CD4-positive, alpha-beta memory T cell (primary cell): ENCODE data around the gene DLEU7. TPM values are rescaled to one million over a fixed set of nuclear protein-coding genes. Genes with fewer than 3 reads are reported as not detected.

Experiments
- CTCF ChIA-PET: fragments of 350-600 bp; sonication (Branson Sonifier 250); formaldehyde crosslinking; loops from one replicate; lab custom pipeline; 2021; ENCODE audit warnings: inconsistent platforms; ENCODE audit not compliant: partially characterized antibody; lab: Charles Lee
- POLR2A ChIA-PET: fragments of 350-600 bp; sonication (Branson Sonifier 250); formaldehyde crosslinking; loops from one replicate; lab custom pipeline; 2021; ENCODE audit not compliant: partially characterized antibody; lab: Charles Lee
- DNase-seq, 5 donors: peaks; one replicate each; pipeline versions ENCODE4 v3.0.0 to v3.0.0-alpha.2; 2020 to 2022; ENCODE audit warnings: mixed read lengths in 1 of 5
- H3K27ac ChIP-seq: one replicate; pipeline ENCODE4 v1.7.0; 2013; ENCODE audit warnings: low read depth, low read length
- H3K27me3 ChIP-seq: 2 replicates; pipeline ENCODE4 v1.7.0; 2013; ENCODE audit warnings: mild to moderate bottlenecking, low read length, moderate library complexity; ENCODE audit not compliant: insufficient read depth
- H3K36me3 ChIP-seq: 2 replicates; pipeline ENCODE4 v1.7.0; 2013; ENCODE audit warnings: mild to moderate bottlenecking, low read length, moderate library complexity; ENCODE audit not compliant: insufficient read depth
- H3K4me1 ChIP-seq: 2 replicates; pipeline ENCODE4 v1.7.0; 2013; ENCODE audit warnings: mild to moderate bottlenecking, low read length, moderate library complexity; ENCODE audit not compliant: insufficient read depth
- H3K4me3 ChIP-seq, 2 donors: one replicate each; pipeline ENCODE4 v1.7.0; 2013; ENCODE audit warnings: low read length in 2 of 2, mild to moderate bottlenecking in 1 of 2
- H3K9me3 ChIP-seq, 2 donors: one replicate each; pipeline ENCODE4 v1.7.0; 2013; ENCODE audit warnings: low read length in 2 of 2, control low read depth in 1 of 2; ENCODE audit not compliant: control insufficient read depth in 1 of 2
- H3K27ac Mint-ChIP-seq, 7 donors: one replicate each; pipeline ENCODE4 v1.8.0; 2020 to 2021; ENCODE audit warnings: mixed read lengths in 7 of 7, mild to moderate bottlenecking in 6 of 7, inconsistent platforms in 3 of 7, moderate library complexity in 3 of 7
- H3K27me3 Mint-ChIP-seq, 2 donors: one replicate each; pipeline ENCODE4 v1.8.0; 2020 to 2021; ENCODE audit warnings: mixed read lengths in 2 of 2
- H3K36me3 Mint-ChIP-seq, 2 donors: one replicate each; pipeline ENCODE4 v1.8.0; 2020 to 2021; ENCODE audit warnings: mixed read lengths in 2 of 2, inconsistent platforms in 1 of 2, mild to moderate bottlenecking in 1 of 2
- H3K4me1 Mint-ChIP-seq, 4 donors: one replicate each; pipeline ENCODE4 v1.8.0; 2020 to 2021; ENCODE audit warnings: mixed read lengths in 4 of 4, mild to moderate bottlenecking in 1 of 4
- H3K4me3 Mint-ChIP-seq, 8 donors: one replicate each; pipeline ENCODE4 v1.8.0; 2020 to 2021; ENCODE audit warnings: mixed read lengths in 8 of 8, mild to moderate bottlenecking in 7 of 8, moderate library complexity in 6 of 8, inconsistent platforms in 3 of 8
- H3K9me3 Mint-ChIP-seq, 8 donors: one replicate each; pipeline ENCODE4 v1.8.0; 2020 to 2021; ENCODE audit warnings: mixed read lengths in 8 of 8, mild to moderate bottlenecking in 5 of 8, inconsistent platforms in 3 of 8, moderate library complexity in 1 of 8
- intact Hi-C: fragments of 100-400 bp; cut with micrococcal nuclease; formaldehyde crosslinking; loops from one replicate; pipeline ENCODE4 v1.15.1; 2023
- polyA plus RNA-seq, 2 donors: library from polyadenylated mRNA; unstranded; fragments of 300-500 nt; fragmentation: Illumina TruSeq; gene quantifications; one replicate each; pipeline ENCODE4 v1.2.3, GENCODE V29; 2021
- total RNA-seq, 2 experiments: library from RNA; stranded (reverse); gene quantifications; one replicate each; pipeline ENCODE4 v1.2.3, GENCODE V29; 2021

Gene DLEU7
- total and polyA plus RNA-seq, 4 experiments from 2014 or later, result 0.22 TPM; not detected in 3

DNA sequence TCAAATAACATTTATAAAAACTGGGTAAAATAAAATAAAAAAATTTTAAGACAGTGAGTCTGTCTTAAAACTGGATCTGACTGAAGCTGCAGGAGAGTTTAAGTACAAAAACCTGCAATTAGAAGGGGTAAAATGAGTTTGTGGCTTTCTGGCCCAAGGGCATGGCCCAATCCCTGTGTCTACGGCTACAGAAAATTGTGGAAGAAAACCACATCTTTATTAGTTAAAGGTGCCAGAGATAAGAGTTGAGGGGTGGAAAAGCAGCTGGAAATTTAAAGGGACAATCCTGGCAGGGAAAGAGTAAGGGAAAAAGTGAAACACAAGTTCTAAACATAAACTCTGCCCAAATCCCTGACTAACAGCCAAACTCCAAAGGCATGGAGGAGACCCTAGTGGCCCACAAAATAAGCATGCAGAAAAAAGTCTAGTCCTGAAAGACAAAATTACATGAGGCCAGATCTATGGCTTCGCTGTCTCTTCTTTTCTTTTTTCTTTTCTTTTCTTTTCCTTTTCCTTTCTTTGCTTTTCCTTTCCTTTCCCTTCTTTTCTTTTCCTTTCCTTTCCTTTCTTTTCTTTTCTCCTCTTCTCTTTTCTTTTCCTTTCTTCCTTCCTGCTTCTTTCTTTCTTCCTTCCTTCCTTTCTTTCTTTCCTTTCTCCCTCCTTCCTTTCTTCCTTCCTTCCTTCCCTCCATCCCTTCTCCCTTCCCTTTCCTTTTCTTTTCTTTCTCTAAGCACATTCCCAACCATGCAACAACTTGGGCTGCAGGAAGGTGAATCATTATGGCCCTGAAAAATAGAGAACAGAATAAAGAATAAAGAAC, 23.5 kb upstream of the DLEU7 start:
- peak overlapping the region in 1 of 7 donors; percentile 10 for H3K27ac Mint-ChIP-seq
- POLR2A ChIA-PET, result no interaction called here
- CTCF ChIA-PET, result no interaction called here

DNA sequence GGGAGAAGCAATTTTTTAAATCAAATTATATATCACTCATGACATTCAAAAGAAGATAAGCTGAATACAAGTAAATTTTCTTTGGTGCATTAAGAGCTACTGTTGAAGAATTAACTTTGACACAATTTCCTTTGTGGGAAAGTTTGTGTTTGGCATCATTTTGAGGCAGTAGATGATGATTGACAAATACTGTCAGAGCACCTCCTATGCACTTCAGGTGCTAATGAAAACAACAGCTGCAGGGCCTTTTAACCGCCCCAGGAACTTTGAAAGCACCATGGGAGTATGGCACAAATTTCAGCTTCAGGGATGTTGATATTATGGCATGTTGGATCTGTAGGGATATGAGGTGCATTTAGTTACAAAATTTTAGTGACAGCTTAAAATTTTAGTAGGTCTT, 21.0 kb upstream of the DLEU7 start:
- H3K9me3 ChIP-seq, result no peaks in the 10 kb centered on the region
- Mint-ChIP-seq H3K4me1 (no peaks in the 10 kb centered on the region), H3K27me3 (no peaks in the 10 kb centered on the region), H3K4me3 (no peak overlapping the region), H3K27ac (no peak overlapping the region), H3K36me3 (peaks cover 0 to 4% of the 10 kb centered on the region in 2 donors), H3K9me3 (peaks cover 0 to 15% (median 6%) of the 10 kb centered on the region in 8 donors)
- intact Hi-C loops, result no loop called here
- ChIA-PET CTCF (interaction anchor here (1.2 to 1.3 kb wide), 2 partner anchors 28 to 47 kb away, joined by 3 to 4 read pairs; no protein-coding TSS in a partner anchor), POLR2A (no interaction called here)
- DNase-seq, result no peak
- H3K27me3 ChIP-seq, result no peaks in the 10 kb centered on the region
- no peak overlapping the region for H3K27ac ChIP-seq
- no peaks in the 10 kb centered on the region for H3K36me3 ChIP-seq
- H3K4me3 ChIP-seq, result no peak overlapping the region
- no peaks in the 10 kb centered on the region for H3K4me1 ChIP-seq

More for the DNA sequence above, 23.5 kb upstream of the DLEU7 start:
- H3K27me3 Mint-ChIP-seq, result no peaks in the 10 kb centered on the region
- H3K4me3 ChIP-seq, result no peak overlapping the region
- H3K27me3 ChIP-seq, result no peaks in the 10 kb centered on the region
- no peaks in the 10 kb centered on the region for H3K4me1 ChIP-seq
- H3K36me3 Mint-ChIP-seq, result no peaks in the 10 kb centered on the region
- no peak for DNase-seq
- H3K9me3 ChIP-seq, result no peaks in the 10 kb centered on the region
- H3K36me3 ChIP-seq, result no peaks in the 10 kb centered on the region
- peaks cover 0 to 3% (median 0%) of the 10 kb centered on the region in 8 donors for H3K9me3 Mint-ChIP-seq
- intact Hi-C loops, result no loop called here
- no peak overlapping the region for H3K4me3 Mint-ChIP-seq
- no peak overlapping the region for H3K27ac ChIP-seq
- H3K4me1 Mint-ChIP-seq, result no peaks in the 10 kb centered on the region

DNA sequence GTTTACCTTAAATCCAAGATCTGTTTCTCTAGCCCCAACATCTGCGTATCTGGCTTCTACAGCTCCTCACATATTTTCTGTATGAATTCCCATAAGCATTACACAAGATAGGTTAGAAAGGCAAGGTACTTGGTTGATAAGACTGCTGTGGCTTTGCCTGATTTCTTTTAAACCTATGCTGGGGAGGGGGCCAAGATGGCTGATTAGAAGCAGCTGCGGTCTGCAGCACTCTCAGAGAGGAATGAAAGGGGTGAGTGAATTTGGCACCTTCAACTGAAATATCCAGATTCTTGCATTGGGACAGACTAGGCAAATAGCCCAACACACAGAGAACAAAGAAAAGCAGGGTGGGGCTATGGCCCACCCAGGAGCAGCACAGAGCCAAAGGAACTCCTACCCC, 12.2 kb upstream of the DLEU7 start:
- intact Hi-C loops, result no loop called here
- Mint-ChIP-seq H3K9me3 (peaks cover 2 to 44% (median 33%) of the 10 kb centered on the region in 8 donors), H3K4me3 (no peak overlapping the region), H3K36me3 (peaks cover 22 to 32% of the 10 kb centered on the region in 2 donors), H3K4me1 (no peaks in the 10 kb centered on the region), H3K27me3 (peaks cover 5 to 12% of the 10 kb centered on the region in 2 donors), H3K27ac (no peak overlapping the region)
- no peak for DNase-seq
- Histone ChIP-seq H3K4me1 (no peaks in the 10 kb centered on the region), H3K9me3 (peaks cover 0 to 6% of the 10 kb centered on the region in 2 donors), H3K4me3 (no peak overlapping the region), H3K36me3 (no peaks in the 10 kb centered on the region), H3K27ac (no peak overlapping the region), H3K27me3 (no peaks in the 10 kb centered on the region)
- POLR2A ChIA-PET, result no interaction called here
- CTCF ChIA-PET, result no interaction called here

DNA sequence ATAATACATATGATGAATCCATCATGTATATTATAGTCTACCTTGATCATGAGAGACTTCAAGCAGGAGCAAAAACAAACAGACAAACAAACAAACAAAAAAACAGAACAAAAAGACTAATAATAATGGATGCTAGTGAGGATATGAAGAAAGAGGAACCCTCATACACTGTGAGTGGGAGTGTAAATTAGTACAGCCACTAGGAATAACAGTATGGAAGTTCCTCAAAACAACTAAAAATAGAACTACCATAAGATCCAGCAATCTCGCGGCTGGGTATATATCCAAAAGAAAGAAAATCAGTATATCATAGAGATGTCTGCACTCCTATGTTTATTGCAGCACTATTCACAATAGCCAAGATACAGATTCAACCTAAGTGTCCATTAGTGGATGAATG, 7.0 kb upstream of the DLEU7 start:
- no peak for DNase-seq
- no peak overlapping the region for H3K4me3 Mint-ChIP-seq
- H3K27me3 Mint-ChIP-seq, result peaks cover 0 to 5% of the 10 kb centered on the region in 2 donors
- POLR2A ChIA-PET, result no interaction called here
- peaks cover 0 to 3% (median 0%) of the 10 kb centered on the region in 8 donors for H3K9me3 Mint-ChIP-seq
- H3K27ac Mint-ChIP-seq, result no peak overlapping the region
- H3K9me3 ChIP-seq, result no peaks in the 10 kb centered on the region
- no peaks in the 10 kb centered on the region for H3K36me3 ChIP-seq
- CTCF ChIA-PET, result no interaction called here
- H3K4me1 Mint-ChIP-seq, result peaks cover 5 to 11% (median 5%) of the 10 kb centered on the region in 4 donors
- intact Hi-C loops, result no loop called here
- H3K27me3 ChIP-seq, result no peaks in the 10 kb centered on the region
- no peaks in the 10 kb centered on the region for H3K4me1 ChIP-seq
- H3K27ac ChIP-seq, result no peak overlapping the region
- H3K4me3 ChIP-seq, result no peak overlapping the region
- peaks cover 2 to 8% of the 10 kb centered on the region in 2 donors for H3K36me3 Mint-ChIP-seq

DNA sequence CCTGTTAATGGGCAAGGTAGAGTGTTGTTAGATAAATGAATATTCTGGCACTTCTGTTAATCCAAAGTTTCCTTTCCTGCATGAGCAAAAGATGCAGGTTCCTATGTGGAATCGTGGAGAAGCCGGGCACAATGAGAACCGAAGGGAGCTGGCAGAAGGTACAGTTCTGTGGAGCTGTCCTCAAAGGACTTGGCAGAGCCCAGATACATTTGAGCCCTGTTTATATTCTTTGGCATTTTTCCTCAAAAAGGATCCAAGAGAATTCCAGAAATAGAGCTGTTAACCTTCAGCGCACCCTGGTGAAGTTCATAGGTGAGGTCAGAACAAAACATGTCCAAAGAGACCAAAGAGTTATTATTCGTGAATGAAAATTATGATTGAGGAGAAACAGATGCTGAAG, 4.0 kb upstream of the DLEU7 start:
- Histone ChIP-seq H3K36me3 (no peaks in the 10 kb centered on the region), H3K9me3 (no peaks in the 10 kb centered on the region), H3K4me3 (no peak overlapping the region), H3K4me1 (no peaks in the 10 kb centered on the region), H3K27ac (no peak overlapping the region), H3K27me3 (no peaks in the 10 kb centered on the region)
- Mint-ChIP-seq H3K4me3 (no peak overlapping the region), H3K27ac (no peak overlapping the region), H3K27me3 (peaks cover 2 to 5% of the 10 kb centered on the region in 2 donors), H3K36me3 (no peaks in the 10 kb centered on the region), H3K9me3 (peaks cover 0 to 3% (median 0%) of the 10 kb centered on the region in 8 donors), H3K4me1 (peaks cover 6 to 11% (median 9%) of the 10 kb centered on the region in 4 donors)
- CTCF ChIA-PET, result interaction anchor here (1.7 kb wide), 1 partner anchor 64 kb away, joined by 4 read pairs; no protein-coding TSS in a partner anchor
- intact Hi-C loops, result no loop called here
- POLR2A ChIA-PET, result interaction anchor here (0.8 kb wide), 1 partner anchor 44 kb away, joined by 4 read pairs; no protein-coding TSS in a partner anchor
- DNase-seq, result no peak

DNA sequence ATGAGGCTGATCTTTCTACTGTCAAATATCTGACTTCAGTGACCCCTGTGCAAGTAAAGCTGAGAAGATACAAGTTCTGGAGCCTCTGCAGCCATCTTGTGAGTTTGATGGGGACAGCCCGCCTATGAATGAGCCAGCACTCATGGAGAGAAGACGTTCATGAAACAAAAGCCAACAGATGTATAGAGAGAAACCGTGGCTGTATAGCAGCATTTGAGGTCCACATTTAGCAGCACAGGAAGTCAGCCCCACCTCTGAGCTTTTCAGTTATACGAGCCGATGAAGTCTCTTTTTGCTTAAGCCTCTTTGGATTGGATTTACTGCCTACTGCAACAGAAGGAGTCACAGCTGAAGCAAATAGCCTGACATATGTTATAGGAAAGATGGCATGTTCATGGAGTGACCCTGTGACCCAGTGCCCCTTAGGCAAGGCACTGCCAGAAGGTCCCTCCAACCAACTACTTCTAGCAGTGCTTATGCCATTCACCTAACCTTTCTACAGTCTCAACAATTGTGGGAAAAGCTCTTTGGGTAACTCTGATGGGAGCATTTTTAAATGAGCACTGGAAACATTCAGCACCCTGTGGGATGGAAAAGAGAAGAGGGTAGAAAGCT, 3.5 kb upstream of the DLEU7 start:
- Mint-ChIP-seq H3K27me3 (peaks cover 2 to 9% of the 10 kb centered on the region in 2 donors), H3K4me3 (no peak overlapping the region), H3K4me1 (peaks cover 6 to 11% (median 9%) of the 10 kb centered on the region in 4 donors), H3K36me3 (no peaks in the 10 kb centered on the region), H3K27ac (peak overlapping the region in 1 of 7 donors; percentile 66), H3K9me3 (peaks cover 0 to 3% (median 0%) of the 10 kb centered on the region in 8 donors)
- H3K36me3 ChIP-seq, result no peaks in the 10 kb centered on the region
- CTCF ChIA-PET, result interaction anchor here (0.5 to 1.7 kb wide), 2 partner anchors 65 to 838 kb away, joined by 3 to 4 read pairs; no protein-coding TSS in a partner anchor
- DNase-seq, result peak in 1 of 5 donors; percentile 0
- no peak overlapping the region for H3K27ac ChIP-seq
- intact Hi-C loops, result no loop called here
- H3K4me3 ChIP-seq, result no peak overlapping the region
- POLR2A ChIA-PET, result interaction anchor here (0.8 kb wide), 1 partner anchor 45 kb away, joined by 4 read pairs; no protein-coding TSS in a partner anchor
- H3K9me3 ChIP-seq, result no peaks in the 10 kb centered on the region
- no peaks in the 10 kb centered on the region for H3K4me1 ChIP-seq
- H3K27me3 ChIP-seq, result no peaks in the 10 kb centered on the region

DNA sequence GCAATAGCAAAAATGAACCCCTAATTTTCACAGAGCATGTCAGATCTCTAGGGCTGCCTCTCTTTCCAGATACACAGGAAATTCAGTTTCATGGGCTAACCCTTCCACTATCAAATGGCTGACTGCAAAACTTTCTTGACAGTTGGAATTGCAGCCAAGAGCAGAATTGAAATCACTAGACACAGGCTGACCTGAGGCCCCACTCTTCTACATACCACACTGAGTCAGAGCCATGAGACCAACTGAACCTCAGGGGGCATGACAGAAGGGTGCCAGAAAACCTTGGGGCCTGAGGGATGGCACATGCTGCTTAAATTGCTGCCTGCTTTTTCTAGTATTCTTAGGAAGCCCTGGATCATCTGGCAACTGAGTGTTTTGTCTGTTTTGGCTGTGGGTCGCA, 1.7 kb upstream of the DLEU7 start:
- intact Hi-C loops, result no loop called here
- Histone ChIP-seq H3K4me3 (no peak overlapping the region), H3K36me3 (no peaks in the 10 kb centered on the region), H3K4me1 (no peaks in the 10 kb centered on the region), H3K27ac (no peak overlapping the region), H3K9me3 (no peaks in the 10 kb centered on the region), H3K27me3 (no peaks in the 10 kb centered on the region)
- ChIA-PET CTCF (no interaction called here), POLR2A (no interaction called here)
- Mint-ChIP-seq H3K27me3 (peaks cover 5 to 9% of the 10 kb centered on the region in 2 donors), H3K36me3 (no peaks in the 10 kb centered on the region), H3K4me3 (no peak overlapping the region), H3K9me3 (peaks cover 0 to 3% (median 0%) of the 10 kb centered on the region in 8 donors), H3K4me1 (peaks cover 6 to 11% (median 9%) of the 10 kb centered on the region in 4 donors), H3K27ac (no peak overlapping the region)
- no peak for DNase-seq
